ENCODE results near the gene KLF2. TPM values are rescaled to one million over a fixed set of nuclear protein-coding genes. Genes with fewer than 3 reads are reported as not detected.

KLF2 gene
- total RNA-seq, 2 donors from 2014 or later, result 19.8 to 24.4 TPM

DNA sequence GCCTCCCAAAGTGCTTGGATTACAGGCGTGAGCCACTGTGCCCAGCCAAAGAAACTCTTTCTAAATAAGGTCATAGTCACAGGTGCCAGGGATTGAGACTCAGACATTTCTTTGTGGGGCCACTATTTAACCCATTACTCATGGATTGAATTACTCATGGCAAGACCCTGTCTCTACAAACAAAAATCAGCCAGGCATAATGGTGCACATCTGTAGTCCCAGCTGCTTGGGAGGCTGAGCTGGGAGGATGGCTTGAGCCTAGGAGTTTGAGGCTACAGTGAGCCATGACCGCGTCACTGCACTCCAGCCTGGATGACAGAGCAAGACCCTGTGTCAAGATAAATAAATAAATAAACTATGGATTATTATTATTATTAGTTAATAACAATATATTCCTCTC lies 3.6 kb upstream of the KLF2 start:
- intact Hi-C loops (cut with DNase I), result no loop called here
- H3K9me3 ChIP-seq, result no peaks in the 10 kb centered on the region

DNA sequence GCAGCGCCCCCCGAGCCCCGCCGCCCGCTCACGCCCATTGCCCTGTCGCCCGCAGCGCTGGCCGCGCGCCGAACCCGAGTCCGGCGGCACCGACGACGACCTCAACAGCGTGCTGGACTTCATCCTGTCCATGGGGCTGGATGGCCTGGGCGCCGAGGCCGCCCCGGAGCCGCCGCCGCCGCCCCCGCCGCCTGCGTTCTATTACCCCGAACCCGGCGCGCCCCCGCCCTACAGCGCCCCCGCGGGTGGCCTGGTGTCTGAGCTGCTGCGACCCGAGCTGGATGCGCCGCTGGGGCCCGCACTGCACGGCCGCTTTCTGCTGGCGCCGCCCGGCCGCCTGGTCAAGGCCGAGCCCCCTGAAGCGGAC lies 518 bp downstream of the KLF2 start:
- Histone ChIP-seq H3K4me3 (peak overlapping the region; percentile 67 to 68), H3K27ac (peak overlapping the region; percentile 82 to 89), H3K27me3 (replicated peaks; ENCODE audit: insufficient read depth) (no peaks in the 10 kb centered on the region), H3K4me1 (replicated peaks) (no peaks in the 10 kb centered on the region), H3K36me3 (no peaks in the 10 kb centered on the region), H3K9me3 (no peaks in the 10 kb centered on the region)
- DNase-seq (ENCODE audit: low spot score), result no peak
- intact Hi-C loops (cut with DNase I), result loop anchor here (5.0 kb wide), 2 partner anchors 38 to 78 kb away; no protein-coding TSS in a partner anchor
- TF ChIP-seq, protein P1, sequence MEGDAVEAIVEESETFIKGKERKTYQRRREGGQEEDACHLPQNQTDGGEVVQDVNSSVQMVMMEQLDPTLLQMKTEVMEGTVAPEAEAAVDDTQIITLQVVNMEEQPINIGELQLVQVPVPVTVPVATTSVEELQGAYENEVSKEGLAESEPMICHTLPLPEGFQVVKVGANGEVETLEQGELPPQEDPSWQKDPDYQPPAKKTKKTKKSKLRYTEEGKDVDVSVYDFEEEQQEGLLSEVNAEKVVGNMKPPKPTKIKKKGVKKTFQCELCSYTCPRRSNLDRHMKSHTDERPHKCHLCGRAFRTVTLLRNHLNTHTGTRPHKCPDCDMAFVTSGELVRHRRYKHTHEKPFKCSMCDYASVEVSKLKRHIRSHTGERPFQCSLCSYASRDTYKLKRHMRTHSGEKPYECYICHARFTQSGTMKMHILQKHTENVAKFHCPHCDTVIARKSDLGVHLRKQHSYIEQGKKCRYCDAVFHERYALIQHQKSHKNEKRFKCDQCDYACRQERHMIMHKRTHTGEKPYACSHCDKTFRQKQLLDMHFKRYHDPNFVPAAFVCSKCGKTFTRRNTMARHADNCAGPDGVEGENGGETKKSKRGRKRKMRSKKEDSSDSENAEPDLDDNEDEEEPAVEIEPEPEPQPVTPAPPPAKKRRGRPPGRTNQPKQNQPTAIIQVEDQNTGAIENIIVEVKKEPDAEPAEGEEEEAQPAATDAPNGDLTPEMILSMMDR (IDR thresholded peaks at IDR 0.05), result no peak
- no peak for TF ChIP-seq POLR2AphosphoS5 (IDR thresholded peaks at IDR 0.05)
- WGBS, result 0% methylated on average over 1 of the region's 52 CpGs

More for the DNA sequence above, 3.6 kb upstream of the KLF2 start:
- TF ChIP-seq POLR2A (IDR thresholded peaks at IDR 0.05) (no peak), POLR2AphosphoS5 (IDR thresholded peaks at IDR 0.05) (no peak)
- TF ChIP-seq, protein P1 (IDR thresholded peaks at IDR 0.05), result no peak
- no peak overlapping the region for H3K4me3 ChIP-seq
- WGBS, result 99% methylated on average over 3 of the region's 3 CpGs
- H3K27ac ChIP-seq, result no peak overlapping the region
- H3K27me3 ChIP-seq (replicated peaks; ENCODE audit: insufficient read depth), result no peaks in the 10 kb centered on the region
- H3K4me1 ChIP-seq (replicated peaks), result no peaks in the 10 kb centered on the region
- no peaks in the 10 kb centered on the region for H3K36me3 ChIP-seq
- no peak for DNase-seq (ENCODE audit: low spot score)

DNA sequence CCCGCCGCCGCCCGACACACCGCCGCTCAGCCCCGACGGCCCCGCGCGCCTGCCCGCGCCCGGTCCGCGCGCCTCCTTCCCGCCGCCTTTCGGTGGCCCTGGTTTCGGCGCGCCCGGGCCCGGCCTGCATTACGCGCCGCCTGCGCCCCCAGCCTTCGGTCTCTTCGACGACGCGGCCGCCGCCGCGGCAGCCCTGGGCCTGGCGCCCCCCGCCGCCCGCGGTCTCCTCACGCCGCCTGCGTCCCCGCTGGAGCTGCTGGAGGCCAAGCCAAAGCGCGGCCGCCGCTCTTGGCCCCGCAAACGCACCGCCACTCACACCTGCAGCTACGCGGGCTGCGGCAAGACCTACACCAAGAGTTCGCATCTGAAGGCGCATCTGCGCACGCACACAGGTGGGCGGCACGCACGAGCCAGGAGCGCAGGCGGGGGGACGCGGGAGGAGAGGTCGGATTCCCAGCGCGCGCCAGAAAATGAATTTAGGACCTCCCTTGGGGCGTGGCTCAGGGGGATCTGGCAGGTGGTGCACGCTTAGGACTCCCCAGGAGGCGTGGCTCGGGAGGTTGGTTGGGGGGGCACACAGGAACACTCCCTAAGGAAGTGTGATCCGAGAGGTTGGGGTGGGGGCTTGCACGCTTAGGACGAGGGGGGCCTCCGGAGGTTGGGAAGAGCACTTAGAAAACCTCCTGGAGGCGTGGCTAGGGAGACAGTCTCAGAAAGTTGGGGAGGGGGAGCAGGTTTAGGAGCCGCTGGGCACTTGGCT lies 1.2 kb downstream of the KLF2 start:
- DNase-seq (ENCODE audit: low spot score), result no peak
- Histone ChIP-seq H3K9me3 (no peaks in the 10 kb centered on the region), H3K36me3 (no peaks in the 10 kb centered on the region), H3K27ac (peak overlapping the region; percentile 82 to 89), H3K4me1 (replicated peaks) (no peaks in the 10 kb centered on the region), H3K4me3 (peak overlapping the region; percentile 67 to 68), H3K27me3 (replicated peaks; ENCODE audit: insufficient read depth) (no peaks in the 10 kb centered on the region)
- WGBS, result 10% methylated on average over 58 of the region's 82 CpGs
- TF ChIP-seq POLR2AphosphoS5 (IDR thresholded peaks at IDR 0.05) (no peak), POLR2A (IDR thresholded peaks at IDR 0.05) (no peak)
- TF ChIP-seq, protein P1 (IDR thresholded peaks at IDR 0.05), result no peak
- intact Hi-C loops (cut with DNase I), result loop anchor here (5.0 kb wide), 2 partner anchors 39 to 79 kb away; no protein-coding TSS in a partner anchor

DNA sequence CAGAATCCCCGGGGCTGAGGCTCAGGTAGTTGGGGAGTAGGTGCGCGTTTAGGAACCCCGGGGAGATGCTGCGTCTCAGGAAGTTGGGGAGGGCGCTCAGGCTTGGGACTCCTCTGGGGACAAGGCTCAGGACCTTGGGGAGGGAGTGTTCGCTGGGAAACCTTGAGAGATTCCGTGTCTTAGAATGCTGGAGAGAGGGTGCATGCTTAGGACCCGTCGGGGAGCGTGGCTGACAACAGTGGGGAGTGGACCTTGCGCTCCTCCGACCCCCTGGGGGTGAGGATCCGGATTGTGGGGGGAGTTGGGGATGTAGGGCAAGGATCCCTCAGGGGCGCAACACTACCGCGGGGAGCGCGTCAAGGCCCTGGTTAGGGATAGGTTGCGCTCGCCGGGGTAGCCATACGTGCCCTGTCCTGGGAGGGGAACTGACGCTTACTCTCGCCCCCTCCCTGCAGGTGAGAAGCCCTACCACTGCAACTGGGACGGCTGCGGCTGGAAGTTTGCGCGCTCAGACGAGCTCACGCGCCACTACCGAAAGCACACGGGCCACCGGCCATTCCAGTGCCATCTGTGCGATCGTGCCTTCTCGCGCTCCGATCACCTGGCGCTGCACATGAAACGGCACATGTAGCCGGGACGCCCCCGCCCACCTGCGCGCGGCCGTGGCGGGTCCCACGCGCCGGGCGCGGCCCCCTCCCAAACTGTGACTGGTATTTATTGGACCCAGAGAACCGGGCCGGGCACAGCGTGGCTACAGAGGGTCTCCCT lies 2.0 kb downstream of the KLF2 start:
- TF ChIP-seq, protein P1 (IDR thresholded peaks at IDR 0.05), result no peak
- no peak for TF ChIP-seq POLR2A (IDR thresholded peaks at IDR 0.05)
- no peak for TF ChIP-seq POLR2AphosphoS5 (IDR thresholded peaks at IDR 0.05)
- H3K27me3 ChIP-seq (replicated peaks; ENCODE audit: insufficient read depth), result no peaks in the 10 kb centered on the region
- intact Hi-C loops (cut with DNase I), result loop anchor here (5.0 kb wide), 2 partner anchors 39 to 79 kb away; no protein-coding TSS in a partner anchor
- H3K4me3 ChIP-seq, result peak overlapping the region; percentile 67 to 68
- no peaks in the 10 kb centered on the region for H3K9me3 ChIP-seq
- peak overlapping the region; percentile 82 to 89 for H3K27ac ChIP-seq
- no peaks in the 10 kb centered on the region for H3K36me3 ChIP-seq
- H3K4me1 ChIP-seq (replicated peaks), result no peaks in the 10 kb centered on the region
- no peak for DNase-seq (ENCODE audit: low spot score)
- 74% methylated on average over 58 of the region's 58 CpGs for WGBS
